GM12878 (cell line): ENCODE results near the gene FTO. TPM values are rescaled to one million over a fixed set of nuclear protein-coding genes. Genes with fewer than 3 reads are reported as not detected.

ENCODE experiments used
- ATAC-seq: fragments of 200-7000 bp; cut with Tn5 transposase; 3 replicates; pipeline ENCODE4 v1.9.1; 2020; ENCODE audit warnings: mild to moderate bottlenecking, moderate library complexity
- BruUV-seq: library from RNA; stranded (reverse); fragments of 400-500 nt; replicated peaks from 2 replicates; lab custom pipeline; 2021; lab: Mats Ljungman, UMichigan
- CTCF ChIA-PET: fragments of 300-600 bp; sonication (Branson Sonifier 250); formaldehyde crosslinking; extraction: SDS; loops from one replicate; lab custom pipeline; 2021; ENCODE audit warnings: inconsistent platforms; lab: Yijun Ruan, JAX
- POLR2A ChIA-PET: fragments of 350-600 bp; formaldehyde crosslinking; extraction: SDS; loops from one replicate; lab custom pipeline; 2021; ENCODE audit warnings: inconsistent platforms; lab: Charles Lee
- RAD21 ChIA-PET: fragments of 300-600 bp; sonication (Branson Sonifier 250); formaldehyde crosslinking; loops from one replicate; lab custom pipeline; 2023; ENCODE audit warnings: antibody characterized with exemption; ENCODE audit not compliant: unreplicated experiment; lab: Charles Lee
- SMC1A ChIA-PET: fragments of 300-600 bp; sonication (Branson Sonifier 250); formaldehyde crosslinking; loops from one replicate; lab custom pipeline; 2023; ENCODE audit not compliant: unreplicated experiment, uncharacterized antibody; lab: Charles Lee
- DNase-seq: peaks from one replicate; pipeline ENCODE4 v3.0.0-alpha.2; 2011; ENCODE audit warnings: low read depth, low spot score
- FAIRE-seq: peaks from 3 replicates; lab custom pipeline; 2011; peaks lifted over from hg19 to GRCh38; lab: Jason Lieb, UNC
- H2AFZ ChIP-seq: 2 replicates; pipeline ENCODE4 v1.6.0; 2011; ENCODE audit warnings: low read depth, low read length, control low read depth; ENCODE audit not compliant: control insufficient read depth
- H3K27ac ChIP-seq: 2 replicates; pipeline ENCODE4 v1.5.1; 2011; ENCODE audit warnings: control low read depth; ENCODE audit not compliant: control insufficient read depth, insufficient read depth
- H3K27me3 ChIP-seq, 2 experiments: replicated peaks in 1 of 2; 2 replicates each; pipeline versions ENCODE4 v1.6.0 to v1.6.1; 2011; ENCODE audit warnings: low read length in 1 of 2; ENCODE audit not compliant: control insufficient read depth in 2 of 2, insufficient read depth in 2 of 2
- H3K36me3 ChIP-seq, 2 experiments: 2 replicates each; pipeline ENCODE4 v1.5.1; 2011; ENCODE audit warnings: low read length in 1 of 2; ENCODE audit not compliant: control insufficient read depth in 2 of 2, insufficient read depth in 2 of 2
- H3K4me1 ChIP-seq: 2 replicates; pipeline ENCODE4 v1.6.1; 2011; ENCODE audit warnings: mild to moderate bottlenecking, low read length, moderate library complexity, mixed read lengths; ENCODE audit not compliant: control insufficient read depth, insufficient read depth
- H3K4me2 ChIP-seq: 2 replicates; pipeline ENCODE4 v1.6.0; 2011; ENCODE audit warnings: control low read depth; ENCODE audit not compliant: control insufficient read depth, insufficient read depth
- H3K4me3 ChIP-seq: fragments of 200-600 bp; sonication (generic); 2 replicates; pipeline ENCODE4 v1.5.1; 2016
- H3K79me2 ChIP-seq: 2 replicates; pipeline ENCODE4 v1.6.0; 2011; ENCODE audit warnings: low read length; ENCODE audit not compliant: control insufficient read depth, insufficient read depth
- H3K9ac ChIP-seq: 2 replicates; pipeline ENCODE4 v1.8.0; 2011; ENCODE audit warnings: low read length, control low read depth, mixed read lengths; ENCODE audit not compliant: control insufficient read depth, insufficient read depth
- H3K9me3 ChIP-seq: replicated peaks from 3 replicates; pipeline ENCODE4 v1.5.1; 2011; ENCODE audit warnings: mild to moderate bottlenecking, low read length; ENCODE audit not compliant: control insufficient read depth, insufficient read depth
- H4K20me1 ChIP-seq: 2 replicates; pipeline ENCODE4 v1.6.0; 2011; ENCODE audit not compliant: control insufficient read depth, insufficient read depth
- BCL11A ChIP-seq: IDR thresholded peaks from 2 replicates; pipeline ENCODE4 v1.6.1; 2011; ENCODE audit warnings: low read depth, low read length
- E2F4 ChIP-seq: IDR thresholded peaks from 2 replicates; pipeline ENCODE4 v1.6.1; 2012; ENCODE audit warnings: low read depth, low read length, improper control_type of control experiment
- E4F1 ChIP-seq: fragments of 450-650 bp; IDR thresholded peaks from 2 replicates; pipeline ENCODE4 v1.6.1; 2018; ENCODE audit warnings: borderline replicate concordance, mild to moderate bottlenecking; ENCODE audit not compliant: partially characterized antibody
- EZH2 ChIP-seq: IDR thresholded peaks from 2 replicates; pipeline ENCODE4 v1.6.1; 2012; ENCODE audit warnings: low read depth, mild to moderate bottlenecking, control low read depth, inconsistent platforms, low read length, borderline replicate concordance; ENCODE audit not compliant: control insufficient read depth
- FOXM1 ChIP-seq: IDR thresholded peaks from 2 replicates; pipeline ENCODE4 v1.6.1; 2012; ENCODE audit warnings: low read depth, mild to moderate bottlenecking, inconsistent platforms, low read length, moderate library complexity
- NR2F1 ChIP-seq: fragments of 450-650 bp; conservative IDR thresholded peaks from 2 replicates; pipeline ENCODE4 v1.6.1; 2017; ENCODE audit warnings: mild to moderate bottlenecking
- RBBP5 ChIP-seq: fragments of 200-600 bp; sonication (generic); conservative IDR thresholded peaks from 2 replicates; pipeline ENCODE4 v1.6.1; 2016
- SIX5 ChIP-seq: IDR thresholded peaks from 2 replicates; pipeline ENCODE4 v1.6.1; 2011; ENCODE audit warnings: mild to moderate bottlenecking, low read depth, low read length, moderate library complexity; ENCODE audit not compliant: severe bottlenecking
- TAF1 ChIP-seq: IDR thresholded peaks from 2 replicates; pipeline ENCODE4 v1.6.1; 2011; ENCODE audit warnings: mild to moderate bottlenecking, low read depth, low read length, borderline replicate concordance
- ZBTB11 ChIP-seq: fragments of 450-650 bp; formaldehyde crosslinking; IDR thresholded peaks from 2 replicates; pipeline ENCODE4 v1.5.0; 2022; ENCODE audit warnings: mild to moderate bottlenecking, missing genetic modification characterization
- ZNF592 ChIP-seq: fragments of 450-650 bp; IDR thresholded peaks from 2 replicates; pipeline ENCODE4 v1.6.1; 2017; ENCODE audit warnings: mild to moderate bottlenecking, moderate library complexity
- WGBS: methylation state at CpG from one replicate; pipeline ENCODE4 v1.1.6; 2016; ENCODE audit warnings: low lambda C conversion rate; ENCODE audit not compliant: insufficient replicate concordance, insufficient coverage; ENCODE audit errors: missing lambda C conversion rate; 5-methylcytosine and 5-hydroxymethylcytosine counted together
- in situ Hi-C: fragments of 300-500 bp; cut with MboI; formaldehyde crosslinking; loops from 9 replicates; pipeline ENCODE4 v1.14.3; 2018; ENCODE audit warnings: mixed read lengths
- intact Hi-C: fragments of 100-400 bp; cut with micrococcal nuclease; formaldehyde crosslinking; loops from one replicate; pipeline ENCODE4 v1.14.2; 2022; ENCODE audit not compliant: unreplicated experiment
- polyA plus RNA-seq, 11 experiments: library from polyadenylated mRNA; depleted of rRNA in 4 of 11; unstranded in 6 of 11; stranded (reverse) in 5 of 11; fragments of >200 nt; fragmentation: Nextera tagmentation in 4 of 11; fragmentation: Illumina TruSeq in 1 of 11; extraction: Ambion mirVana in 4 of 11; extraction: Trizol in 1 of 11; gene quantifications; 1 replicate in 1 of 11; 2 replicates in 10 of 11; pipeline versions ENCODE4 v1.2.1 to v1.2.3, GENCODE V29; 2011 to 2016; ENCODE audit warnings: inconsistent platforms in 2 of 11, missing spikeins in 2 of 11, low read depth in 1 of 11
- total RNA-seq, 4 experiments: library from RNA; depleted of rRNA in 3 of 4; stranded (reverse); fragments of >200 nt in 3 of 4; fragmentation: Illumina TruSeq in 1 of 4; extraction: Trizol in 1 of 4; gene quantifications; 2 replicates each; pipeline versions ENCODE4 v1.2.1 to v1.2.3, GENCODE V29; 2013 to 2021

The FTO gene
- total and polyA plus RNA-seq, 10 of the 15 experiments (the other 5 are each of a cell fraction or from before 2014, with no cell fraction given), result 20.1 to 55.0 (median 47.0) TPM

GRCh38 chr16:54171626-54172537 is 467.9 kb downstream of the FTO start:
- Histone ChIP-seq H3K79me2 (no peaks in the 10 kb centered on the region), H3K27me3 (no peaks in the 10 kb centered on the region; a peak in 1 of 4 replicates), H3K4me3 (no peak overlapping the region), H3K4me2 (no peak overlapping the region), H2AFZ (no peak overlapping the region), H3K4me1 (no peaks in the 10 kb centered on the region), H3K9ac (no peak overlapping the region), H4K20me1 (no peaks in the 10 kb centered on the region), H3K9me3 (no peaks in the 10 kb centered on the region), H3K36me3 (no peaks in the 10 kb centered on the region), H3K27ac (no peak overlapping the region)
- FAIRE-seq, result no peak
- in situ Hi-C loops, result no loop called here
- SMC1A ChIA-PET, result no interaction called here
- RAD21 ChIA-PET, result no interaction called here
- intact Hi-C loops, result no loop called here
- no peak for ATAC-seq
- WGBS, result 38% methylated on average over 22 of the region's 22 CpGs
- no TSS peak for BruUV-seq
- DNase-seq, result no peak
- CTCF ChIA-PET, result no interaction called here
- POLR2A ChIA-PET, result no interaction called here
- TF ChIP-seq RBBP5, result no peak
- no peak for TF ChIP-seq ZNF592
- TF ChIP-seq SIX5, result no peak
- no peak for TF ChIP-seq FOXM1
- no peak for TF ChIP-seq E2F4
- TF ChIP-seq NR2F1, result no peak
- TF ChIP-seq TAF1, result no peak
- TF ChIP-seq BCL11A, result no peak
- no peak for TF ChIP-seq E4F1
- TF ChIP-seq EZH2, result no peak
- TF ChIP-seq ZBTB11 (CRISPR knock-in tag), result no peak
